PFSK-1 (cell line): ENCODE measurements around the gene GUCY2C.

ENCODE experiments used
- FOXP2 ChIP-seq: optimal IDR thresholded peaks from 2 replicates; pipeline ENCODE3; 2011; ENCODE audit warnings: borderline replicate concordance, control low read depth, inconsistent platforms; ENCODE audit not compliant: insufficient read depth; ENCODE audit errors: extremely low read length, extremely low read depth
- POLR2AphosphoS5 ChIP-seq: IDR thresholded peaks from 2 replicates; pipeline ENCODE4 v1.6.1; 2012; ENCODE audit warnings: low read depth, mild to moderate bottlenecking, control low read depth, low read length, moderate library complexity
- SIN3A ChIP-seq: IDR thresholded peaks from 2 replicates; pipeline ENCODE4 v1.6.1; 2012; ENCODE audit warnings: mild to moderate bottlenecking, low read length, moderate library complexity, borderline replicate concordance; ENCODE audit not compliant: insufficient read depth
- TAF1 ChIP-seq: IDR thresholded peaks from 2 replicates; pipeline ENCODE4 v1.6.1; 2012; ENCODE audit warnings: low read length, control low read depth, borderline replicate concordance; ENCODE audit not compliant: insufficient read depth
- TF ChIP-seq, protein P1 (sequence below), 2 experiments: IDR thresholded peaks; 2 replicates each; pipeline versions ENCODE4 v1.6.1 to v1.8.0; 2011 to 2012; ENCODE audit warnings: low read depth in 2 of 2, low read length in 2 of 2, control low read depth in 1 of 2, inconsistent platforms in 1 of 2, mild to moderate bottlenecking in 1 of 2, moderate library complexity in 1 of 2; ENCODE audit not compliant: insufficient read depth in 1 of 2

The GUCY2C gene

DNA sequence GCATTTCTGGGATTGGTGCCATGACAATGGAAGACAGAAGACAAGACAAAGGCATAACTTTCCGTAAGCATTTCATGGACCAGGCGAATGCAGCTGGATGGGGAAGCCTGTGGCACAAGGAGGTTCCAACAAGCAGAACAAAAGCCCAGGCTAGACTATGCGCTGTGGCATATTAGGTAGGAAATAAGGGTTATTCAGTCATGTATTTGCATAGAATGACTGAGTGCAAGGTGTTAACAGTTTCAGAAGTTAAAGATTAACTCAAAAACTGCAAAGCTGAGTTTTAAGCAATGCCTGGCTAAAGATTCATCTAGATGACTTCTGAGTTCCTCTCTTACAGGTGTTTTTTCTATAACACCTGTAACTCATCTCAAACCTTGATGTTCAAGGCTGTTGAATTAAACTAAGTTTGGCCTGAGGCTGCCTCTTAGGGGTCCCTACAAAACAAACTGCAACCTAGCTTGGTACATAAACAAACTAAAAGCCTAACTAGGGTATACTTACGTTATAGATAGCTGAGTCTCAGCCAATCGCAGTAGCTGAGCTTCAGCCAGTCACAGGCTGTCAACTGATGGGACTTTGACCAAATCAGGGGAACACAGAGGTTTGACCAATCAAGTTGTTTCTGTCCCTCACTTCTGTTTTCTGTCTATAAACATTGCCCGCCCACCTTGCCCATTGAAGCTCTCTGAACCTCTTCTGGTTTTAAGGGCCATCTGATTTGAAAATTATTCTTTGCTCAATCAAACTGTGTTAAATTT lies 76.5 kb downstream of the GUCY2C start:
- TF ChIP-seq FOXP2 = no peak
- TF ChIP-seq SIN3A = no peak
- TF ChIP-seq POLR2AphosphoS5 = no peak
- no peak for TF ChIP-seq TAF1
- TF ChIP-seq, protein P1, sequence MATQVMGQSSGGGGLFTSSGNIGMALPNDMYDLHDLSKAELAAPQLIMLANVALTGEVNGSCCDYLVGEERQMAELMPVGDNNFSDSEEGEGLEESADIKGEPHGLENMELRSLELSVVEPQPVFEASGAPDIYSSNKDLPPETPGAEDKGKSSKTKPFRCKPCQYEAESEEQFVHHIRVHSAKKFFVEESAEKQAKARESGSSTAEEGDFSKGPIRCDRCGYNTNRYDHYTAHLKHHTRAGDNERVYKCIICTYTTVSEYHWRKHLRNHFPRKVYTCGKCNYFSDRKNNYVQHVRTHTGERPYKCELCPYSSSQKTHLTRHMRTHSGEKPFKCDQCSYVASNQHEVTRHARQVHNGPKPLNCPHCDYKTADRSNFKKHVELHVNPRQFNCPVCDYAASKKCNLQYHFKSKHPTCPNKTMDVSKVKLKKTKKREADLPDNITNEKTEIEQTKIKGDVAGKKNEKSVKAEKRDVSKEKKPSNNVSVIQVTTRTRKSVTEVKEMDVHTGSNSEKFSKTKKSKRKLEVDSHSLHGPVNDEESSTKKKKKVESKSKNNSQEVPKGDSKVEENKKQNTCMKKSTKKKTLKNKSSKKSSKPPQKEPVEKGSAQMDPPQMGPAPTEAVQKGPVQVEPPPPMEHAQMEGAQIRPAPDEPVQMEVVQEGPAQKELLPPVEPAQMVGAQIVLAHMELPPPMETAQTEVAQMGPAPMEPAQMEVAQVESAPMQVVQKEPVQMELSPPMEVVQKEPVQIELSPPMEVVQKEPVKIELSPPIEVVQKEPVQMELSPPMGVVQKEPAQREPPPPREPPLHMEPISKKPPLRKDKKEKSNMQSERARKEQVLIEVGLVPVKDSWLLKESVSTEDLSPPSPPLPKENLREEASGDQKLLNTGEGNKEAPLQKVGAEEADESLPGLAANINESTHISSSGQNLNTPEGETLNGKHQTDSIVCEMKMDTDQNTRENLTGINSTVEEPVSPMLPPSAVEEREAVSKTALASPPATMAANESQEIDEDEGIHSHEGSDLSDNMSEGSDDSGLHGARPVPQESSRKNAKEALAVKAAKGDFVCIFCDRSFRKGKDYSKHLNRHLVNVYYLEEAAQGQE (IDR thresholded peaks at IDR 0.05; ENCODE audit: insufficient read depth in 1 of 2, low read depth in 2 of 2, low read length in 2 of 2) = no peak

DNA sequence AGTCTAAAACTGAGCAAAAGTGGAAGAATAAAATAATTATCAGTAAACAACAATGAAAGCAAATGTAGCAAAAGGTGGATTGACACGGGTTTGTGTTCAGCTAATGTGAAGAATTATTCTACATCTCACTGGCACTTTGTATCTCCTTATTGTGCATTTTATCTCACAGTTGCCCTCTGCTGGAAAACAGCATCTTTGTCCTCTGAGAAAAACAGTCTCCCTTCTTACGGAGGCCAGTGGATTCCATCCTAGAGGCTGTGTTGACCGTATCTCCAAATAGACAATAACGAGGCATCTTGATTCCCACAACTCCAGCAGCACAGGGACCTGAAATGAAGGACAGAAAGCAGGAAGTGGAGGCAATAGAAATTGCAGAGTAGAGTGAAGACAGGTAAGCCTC lies 77.4 kb downstream of the GUCY2C start:
- no peak for TF ChIP-seq SIN3A
- TF ChIP-seq POLR2AphosphoS5 = no peak
- no peak for TF ChIP-seq TAF1
- TF ChIP-seq FOXP2 = no peak
- TF ChIP-seq, protein P1 (IDR thresholded peaks at IDR 0.05; ENCODE audit: insufficient read depth in 1 of 2, low read depth in 2 of 2, low read length in 2 of 2) = no peak

GRCh38 chr12:14614704-14615121 lies 81.7 kb downstream of the GUCY2C start:
- TF ChIP-seq TAF1 = no peak
- TF ChIP-seq, protein P1 (IDR thresholded peaks at IDR 0.05; ENCODE audit: insufficient read depth in 1 of 2, low read depth in 2 of 2, low read length in 2 of 2) = no peak
- no peak for TF ChIP-seq FOXP2
- TF ChIP-seq POLR2AphosphoS5 = no peak
- no peak for TF ChIP-seq SIN3A

DNA sequence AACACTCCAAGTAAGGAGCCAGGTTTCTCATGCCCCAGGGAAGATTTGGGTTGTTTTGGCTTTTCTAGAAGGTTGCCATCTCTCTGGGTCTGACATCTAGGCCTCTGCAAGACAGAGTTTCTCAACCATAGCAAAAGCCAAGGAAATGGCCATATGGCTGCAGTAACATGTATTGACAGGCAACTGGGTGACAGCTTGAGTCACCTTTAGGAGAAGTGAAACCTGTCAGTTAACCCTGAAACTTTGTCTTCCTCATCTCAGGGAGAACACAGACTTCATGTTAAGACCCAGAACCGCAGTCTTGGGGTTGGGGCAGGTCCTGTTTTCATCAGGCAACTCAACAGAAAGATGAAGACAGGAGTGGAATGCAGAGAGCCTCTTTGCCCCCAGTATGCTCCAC lies 82.7 kb downstream of the GUCY2C start:
- TF ChIP-seq TAF1 = no peak
- no peak for TF ChIP-seq POLR2AphosphoS5
- TF ChIP-seq, protein P1 (IDR thresholded peaks at IDR 0.05; ENCODE audit: insufficient read depth in 1 of 2, low read depth in 2 of 2, low read length in 2 of 2) = no peak
- TF ChIP-seq SIN3A = no peak
- no peak for TF ChIP-seq FOXP2

DNA sequence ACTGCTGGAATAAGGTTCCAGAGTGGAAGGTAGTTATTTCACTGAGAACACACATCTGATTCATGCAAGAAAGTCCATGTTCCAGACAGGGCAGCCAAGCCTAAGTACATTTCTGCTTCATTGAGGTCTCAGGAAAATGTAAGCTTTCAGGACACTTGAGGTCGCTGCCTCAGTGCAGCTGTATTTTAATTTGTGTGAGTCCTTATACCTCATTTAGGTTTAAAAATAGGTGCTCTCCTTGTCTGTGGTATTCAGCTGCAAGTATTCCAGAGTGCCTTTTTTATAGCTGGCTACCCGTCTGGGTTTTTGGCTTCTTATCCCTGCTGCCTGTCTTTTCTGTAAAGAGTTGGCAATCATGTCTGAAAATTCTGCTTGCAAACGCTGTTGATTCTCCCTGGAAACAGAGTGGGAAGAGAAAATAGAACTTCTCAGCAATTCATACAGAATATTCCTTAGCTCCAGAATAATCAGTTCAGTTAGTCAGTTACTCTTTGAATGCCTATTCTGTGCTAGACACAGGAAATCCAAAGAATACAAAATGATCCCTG lies 83.4 kb downstream of the GUCY2C start:
- TF ChIP-seq, protein P1 (IDR thresholded peaks at IDR 0.05; ENCODE audit: insufficient read depth in 1 of 2, low read depth in 2 of 2, low read length in 2 of 2) = no peak
- no peak for TF ChIP-seq POLR2AphosphoS5
